GM10266 (cell line): ENCODE data around the gene KRTAP5-6.

Source experiments
- DNase-seq: peaks from one replicate; pipeline ENCODE4 v3.0.0; 2012; ENCODE audit errors: extremely low spot score
- CTCF ChIP-seq: IDR thresholded peaks from 2 replicates; pipeline ENCODE4 v1.5.1; 2012; ENCODE audit warnings: mild to moderate bottlenecking, low read depth; ENCODE audit not compliant: control insufficient read depth, insufficient read depth; ENCODE audit errors: missing control alignments

Gene KRTAP5-6

GRCh38 chr11:1691878-1692707 is 4.9 kb upstream of the KRTAP5-6 start:
- no peak for DNase-seq
- no peak for TF ChIP-seq CTCF

- TF ChIP-seq CTCF, result no peak
- no peak for DNase-seq
Measured at GRCh38 chr11:1692708-1693326, 4.2 kb upstream of the KRTAP5-6 start.

GRCh38 chr11:1693327-1694063 is 3.5 kb upstream of the KRTAP5-6 start:
- TF ChIP-seq CTCF, result peak; percentile 91
- peak; percentile 87 for DNase-seq

GRCh38 chr11:1694064-1694845 is 2.7 kb upstream of the KRTAP5-6 start:
- peak; percentile 94 for TF ChIP-seq CTCF
- peak; percentile 90 for DNase-seq

- no peak for DNase-seq
- TF ChIP-seq CTCF, result no peak
Measured at GRCh38 chr11:1694846-1695547, 2.0 kb upstream of the KRTAP5-6 start.

- DNase-seq, result no peak
- TF ChIP-seq CTCF, result no peak
Measured at GRCh38 chr11:1695548-1696108, 1.4 kb upstream of the KRTAP5-6 start.
